Measurements from ENCODE around the gene CHRNA7.

CHRNA7 gene

DNA sequence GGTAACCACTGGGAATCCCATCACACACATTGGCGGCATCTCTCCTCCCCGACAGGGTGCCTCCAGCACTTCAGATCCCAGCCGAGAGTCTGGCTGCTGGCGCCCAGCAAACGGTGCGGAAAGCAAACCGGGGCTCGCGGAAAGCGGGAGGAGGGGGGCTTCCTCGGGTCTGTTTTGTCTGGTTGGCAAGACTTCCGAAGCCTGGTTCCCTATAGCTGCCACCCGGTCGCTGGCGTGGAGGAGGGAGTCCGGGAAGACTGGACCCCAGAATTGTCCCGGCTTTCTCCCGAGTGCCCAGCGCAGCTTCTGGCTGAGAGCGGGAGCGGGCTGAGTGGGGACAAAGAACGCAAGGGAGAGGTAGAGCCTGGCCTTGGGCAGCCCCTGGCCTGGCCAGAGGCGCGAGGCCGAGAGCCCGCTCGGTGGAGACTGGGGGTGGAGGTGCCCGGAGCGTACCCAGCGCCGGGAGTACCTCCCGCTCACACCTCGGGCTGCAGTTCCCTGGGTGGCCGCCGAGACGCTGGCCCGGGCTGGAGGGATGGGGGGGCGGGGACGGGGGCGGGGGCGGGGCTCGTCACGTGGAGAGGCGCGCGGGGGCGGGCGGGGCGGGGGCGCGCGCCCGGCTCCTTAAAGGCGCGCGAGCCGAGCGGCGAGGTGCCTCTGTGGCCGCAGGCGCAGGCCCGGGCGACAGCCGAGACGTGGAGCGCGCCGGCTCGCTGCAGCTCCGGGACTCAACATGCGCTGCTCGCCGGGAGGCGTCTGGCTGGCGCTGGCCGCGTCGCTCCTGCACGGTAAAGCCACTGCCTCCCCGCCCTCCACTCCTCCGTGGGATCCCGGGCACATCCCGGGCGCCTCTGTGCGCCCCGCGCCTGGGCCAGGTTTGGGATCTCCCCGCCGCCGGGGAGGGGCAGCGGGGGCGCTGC lies at the start of gene CHRNA7:
Gene CHRNA7 (plus strand): TSS at position 654 of the 920 bp plus-strand sequence. CDS start 80 bp downstream, at position 734.
- DNase-seq (ENCODE audit: low read depth): no peak

DNA sequence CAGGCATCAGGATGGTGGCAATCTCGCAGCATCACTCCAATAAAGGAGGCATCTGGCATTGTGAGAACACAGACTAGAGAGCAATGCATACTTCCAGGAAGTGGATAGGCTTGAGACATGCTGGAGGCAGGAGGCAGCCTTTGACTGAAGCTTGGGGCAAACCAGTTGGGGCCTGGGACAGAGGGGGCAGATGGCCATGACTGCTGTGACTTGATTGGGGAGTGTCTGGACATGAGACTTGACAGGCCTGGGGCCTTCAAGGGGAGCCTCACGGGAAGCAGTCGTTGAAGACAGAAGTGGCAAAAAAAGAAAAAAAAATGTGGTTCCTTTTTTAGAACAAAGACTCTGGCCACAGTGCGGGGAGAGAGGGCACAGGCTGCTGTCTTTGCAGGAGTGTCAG lies 44.7 kb upstream of the CHRNA7 start:
- DNase-seq (ENCODE audit: low read depth): no peak

DNA sequence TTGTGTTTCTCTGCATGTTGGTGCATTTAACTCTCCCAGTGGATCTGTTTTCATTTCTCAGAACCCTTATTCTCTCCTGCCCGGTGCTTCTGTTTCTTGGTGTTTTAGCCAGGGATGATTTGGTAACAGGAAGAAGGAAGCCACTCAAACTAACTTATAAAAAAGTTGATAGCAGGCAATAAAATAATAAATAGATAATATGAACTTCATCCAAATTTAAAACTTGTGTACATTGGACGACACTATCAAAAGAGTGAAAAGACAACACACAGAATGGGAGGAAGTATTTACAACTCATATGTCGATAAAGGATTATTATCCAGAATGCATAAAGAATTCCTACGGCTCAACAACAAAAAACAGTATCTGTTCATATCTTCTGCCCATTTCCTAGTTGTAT lies 37.3 kb upstream of the CHRNA7 start:
- no peak for DNase-seq (ENCODE audit: low read depth)

DNA sequence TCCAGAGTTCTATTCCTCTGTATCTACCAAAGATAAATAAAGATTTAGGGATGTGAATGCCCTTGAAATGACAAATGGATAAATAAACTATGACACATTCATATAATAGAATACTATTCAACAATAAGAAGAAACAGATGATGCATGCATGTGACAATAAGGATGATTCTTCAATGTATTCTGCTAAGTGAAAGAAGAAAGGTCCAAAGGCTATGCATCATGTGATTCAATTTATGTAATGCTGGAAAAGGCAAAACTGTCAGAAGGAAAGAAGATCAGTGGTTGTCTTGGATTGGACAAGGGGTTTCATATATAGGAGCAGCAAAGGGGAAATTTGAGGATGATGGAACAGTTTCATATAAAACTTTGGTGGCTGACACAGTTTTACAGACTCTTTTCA lies 32.6 kb upstream of the CHRNA7 start:
- no peak for DNase-seq (ENCODE audit: low read depth)

DNA sequence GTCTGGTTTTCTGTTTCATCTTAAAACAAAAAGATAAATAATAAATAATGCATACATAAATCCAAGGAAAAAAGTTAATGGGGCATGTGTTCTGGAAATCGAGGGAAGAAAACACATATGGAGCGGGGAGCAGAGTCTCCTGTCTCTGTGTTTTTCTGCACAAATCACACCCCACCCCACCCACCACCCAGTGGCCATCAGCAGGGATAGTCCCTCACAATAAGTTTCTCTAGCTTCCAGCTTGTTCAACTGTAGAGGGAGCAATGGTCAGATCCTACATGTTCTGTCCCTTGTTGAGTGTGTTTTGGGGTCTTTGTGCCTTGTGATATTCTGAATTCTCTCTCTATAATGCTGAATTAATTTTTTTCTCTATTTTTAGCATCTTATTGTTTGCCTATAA lies 26.8 kb upstream of the CHRNA7 start:
- DNase-seq (ENCODE audit: low read depth): no peak

DNA sequence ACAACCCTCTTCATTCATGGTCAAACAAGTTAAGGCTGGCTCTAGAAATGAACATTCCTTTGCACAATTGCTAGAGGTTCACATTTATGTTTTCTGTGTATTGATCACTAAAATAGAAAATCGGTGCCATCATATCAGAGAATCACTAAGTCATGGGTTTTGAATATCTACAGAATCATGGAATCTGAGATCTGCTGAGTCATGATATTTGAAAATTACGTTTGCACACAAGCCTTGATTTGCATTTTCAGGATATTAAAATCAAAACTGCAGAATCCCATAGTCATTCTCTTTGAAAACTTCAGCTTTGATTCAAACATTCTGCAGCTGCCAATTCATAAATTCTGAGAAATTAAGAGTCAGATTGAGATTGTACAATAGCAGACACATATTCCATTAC lies 26.1 kb upstream of the CHRNA7 start:
- DNase-seq (ENCODE audit: low read depth): no peak

DNA sequence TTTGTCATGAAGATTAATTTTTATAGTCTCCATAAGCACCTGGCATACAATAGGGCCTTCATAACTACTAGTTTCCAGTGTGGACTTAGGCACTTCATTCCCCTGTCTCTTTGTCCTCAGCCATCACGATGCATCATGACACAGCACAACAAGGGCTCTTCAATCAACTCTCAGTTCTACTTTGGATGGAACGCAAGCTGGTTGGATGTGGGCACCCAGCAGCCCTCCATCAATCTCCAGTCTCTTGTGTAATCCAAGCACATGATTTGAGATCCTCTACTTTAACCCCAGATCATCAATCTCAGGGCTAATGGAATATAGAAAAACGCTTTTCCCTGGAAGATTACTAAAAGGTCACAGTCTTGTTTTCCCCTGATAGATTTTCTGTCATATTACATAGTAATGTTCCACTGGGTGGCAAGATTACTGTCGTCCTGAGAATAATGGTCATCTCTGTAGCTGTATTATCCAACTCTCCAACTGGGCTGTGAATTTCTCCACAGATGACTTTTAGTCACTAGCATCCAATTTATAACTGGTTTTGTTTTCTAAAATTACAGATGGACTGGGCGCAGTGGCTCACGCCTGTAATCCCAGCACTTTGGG lies 22.9 kb upstream of the CHRNA7 start:
- DNase-seq (ENCODE audit: low read depth): no peak

DNA sequence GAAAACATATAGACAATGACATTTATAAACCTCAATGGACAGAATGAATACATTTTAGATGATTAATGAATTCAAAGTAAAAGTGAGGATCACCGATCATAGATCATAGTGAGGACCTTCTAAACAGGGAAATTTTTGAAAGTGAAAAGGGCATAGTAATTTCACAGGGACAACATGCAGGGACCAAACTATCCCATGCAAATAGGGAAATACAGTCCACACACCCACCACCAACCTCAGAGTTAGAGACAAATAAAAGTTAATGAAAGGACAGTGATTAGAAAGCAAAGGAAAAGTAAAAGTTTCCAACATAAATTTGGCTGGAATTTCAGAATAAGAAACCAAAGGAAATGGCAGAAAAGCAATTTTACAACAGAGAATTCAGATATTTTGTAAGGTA lies 15.4 kb upstream of the CHRNA7 start:
- DNase-seq (ENCODE audit: low read depth): no peak

DNA sequence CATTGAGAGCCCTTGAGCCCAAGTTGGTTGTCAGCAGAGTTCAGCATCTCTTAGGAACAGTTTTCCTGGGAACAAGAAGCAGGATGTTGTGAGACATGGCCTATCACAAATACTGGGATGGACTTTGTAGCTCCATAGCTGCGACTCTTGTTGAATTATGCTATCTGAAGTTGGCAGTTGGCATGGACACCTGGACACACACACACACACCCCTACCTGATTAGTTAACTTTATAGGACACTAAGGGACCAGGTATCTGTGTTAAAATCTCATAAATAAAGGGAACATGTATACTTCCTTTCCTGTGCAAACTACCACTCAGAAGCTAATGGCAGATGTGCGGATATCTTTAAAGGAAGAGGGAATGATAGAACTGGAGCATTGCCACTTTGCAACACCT lies 10.2 kb upstream of the CHRNA7 start:
- no peak for DNase-seq (ENCODE audit: low read depth)

DNA sequence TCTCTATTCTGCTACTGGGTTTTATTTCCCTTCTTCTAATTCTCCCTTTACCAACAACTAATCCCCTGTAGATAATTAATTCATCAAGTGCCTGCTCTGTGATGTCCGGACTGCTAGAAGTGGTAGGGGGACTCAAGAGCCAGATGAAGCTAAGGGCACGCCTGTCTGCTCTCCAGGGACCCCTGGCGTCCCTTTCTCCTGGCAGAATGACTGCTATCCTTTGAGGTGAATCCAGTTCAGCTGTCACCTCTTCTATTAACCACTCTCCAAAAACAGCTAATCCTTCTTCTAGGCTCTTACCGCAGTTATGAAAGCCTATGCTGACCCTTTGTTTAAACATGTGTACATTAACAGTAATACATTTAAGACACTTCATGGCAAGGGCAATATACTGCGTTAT lies 1.4 kb upstream of the CHRNA7 start:
- DNase-seq (ENCODE audit: low read depth): no peak

DNA sequence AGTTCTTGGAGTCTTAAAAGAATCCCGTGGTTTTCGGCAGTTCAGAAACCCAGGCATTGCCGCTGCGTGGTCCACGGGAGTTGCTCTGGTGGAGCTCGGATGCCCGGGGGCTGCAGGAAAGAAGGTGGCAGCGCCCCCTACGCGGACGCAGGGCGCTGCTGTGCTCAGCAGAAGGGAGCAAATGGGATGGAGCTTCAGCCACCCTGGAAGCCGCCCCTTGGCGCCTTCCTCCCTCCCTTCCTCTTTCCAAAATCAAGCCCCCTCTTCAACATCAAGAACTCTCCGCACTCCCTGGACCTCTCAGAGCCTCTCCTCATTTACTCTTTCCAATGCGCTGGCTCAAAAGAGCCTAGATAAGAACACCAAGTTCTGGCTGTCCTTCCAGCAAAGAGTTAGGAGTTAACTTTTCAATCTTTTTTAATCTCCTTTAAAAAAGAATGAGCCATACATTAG lies 880 bp upstream of the CHRNA7 start:
- DNase-seq (ENCODE audit: low read depth): no peak

DNA sequence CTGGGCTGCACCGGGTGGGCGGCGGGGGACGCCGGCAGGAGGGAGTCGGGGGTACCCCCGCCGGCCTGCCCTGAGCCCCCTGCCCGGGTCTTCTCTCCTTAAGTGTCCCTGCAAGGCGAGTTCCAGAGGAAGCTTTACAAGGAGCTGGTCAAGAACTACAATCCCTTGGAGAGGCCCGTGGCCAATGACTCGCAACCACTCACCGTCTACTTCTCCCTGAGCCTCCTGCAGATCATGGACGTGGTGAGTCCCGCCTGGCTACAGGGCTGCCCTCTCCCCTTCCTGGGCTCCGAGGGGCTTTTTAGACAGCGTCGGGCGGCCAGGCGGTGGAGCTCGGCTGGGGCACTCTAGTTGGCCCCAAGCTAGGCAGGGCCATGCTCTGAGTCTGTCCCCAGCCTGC lies 480 bp downstream of the CHRNA7 start:
- DNase-seq (ENCODE audit: low read depth): no peak

DNA sequence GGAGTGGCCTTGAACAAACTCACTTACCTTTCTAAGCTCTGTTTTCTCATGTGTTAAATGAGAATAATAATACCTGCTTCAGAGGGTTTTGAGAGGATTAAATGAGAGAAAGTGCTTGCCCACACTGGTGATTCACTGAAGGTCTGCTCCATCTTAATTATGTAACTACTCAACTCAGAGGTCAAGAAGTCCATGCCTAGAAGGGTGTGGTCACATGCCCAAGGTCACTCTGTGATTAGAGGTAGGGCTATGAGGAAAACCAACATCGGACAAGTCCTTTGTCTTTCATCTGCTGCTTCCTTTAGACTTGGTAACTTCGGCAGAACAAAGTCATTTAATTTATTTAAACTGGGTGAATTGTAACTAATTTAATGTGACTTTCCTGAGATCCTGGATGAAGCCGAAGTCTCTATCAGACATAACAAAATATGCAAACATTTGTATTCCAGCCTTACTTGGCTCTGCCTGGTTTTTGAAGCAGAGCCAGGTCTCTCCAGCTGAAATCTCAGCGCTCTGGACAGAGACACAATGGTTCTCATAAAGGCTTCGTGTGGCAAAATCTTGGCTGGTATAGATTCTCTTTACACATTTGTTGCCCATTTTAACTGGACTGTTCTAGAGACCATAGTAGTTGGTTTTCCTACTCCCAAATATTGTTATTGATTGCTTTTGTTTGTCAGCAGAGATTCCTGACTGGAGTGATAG lies 3.0 kb downstream of the CHRNA7 start:
- DNase-seq (ENCODE audit: low read depth): no peak

DNA sequence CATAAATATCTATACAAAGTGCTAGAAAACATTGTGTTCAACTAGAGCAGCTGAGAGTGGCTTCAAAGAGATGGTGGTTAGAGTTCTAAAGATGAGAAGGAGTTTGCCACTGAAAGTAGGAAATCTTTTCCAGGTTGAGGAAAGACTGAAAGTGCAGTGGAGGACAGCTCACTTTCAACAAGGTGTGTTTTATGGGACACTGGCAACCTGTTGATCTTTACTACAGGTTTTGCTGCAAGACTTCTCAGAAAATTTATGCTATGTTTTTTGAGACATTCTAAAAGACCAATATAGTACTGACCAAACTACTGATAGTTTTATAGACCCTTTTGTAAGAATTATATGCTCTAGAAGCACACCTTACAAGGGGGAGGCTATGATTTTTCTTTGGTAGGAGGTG lies 3.8 kb downstream of the CHRNA7 start:
- DNase-seq (ENCODE audit: low read depth): no peak

DNA sequence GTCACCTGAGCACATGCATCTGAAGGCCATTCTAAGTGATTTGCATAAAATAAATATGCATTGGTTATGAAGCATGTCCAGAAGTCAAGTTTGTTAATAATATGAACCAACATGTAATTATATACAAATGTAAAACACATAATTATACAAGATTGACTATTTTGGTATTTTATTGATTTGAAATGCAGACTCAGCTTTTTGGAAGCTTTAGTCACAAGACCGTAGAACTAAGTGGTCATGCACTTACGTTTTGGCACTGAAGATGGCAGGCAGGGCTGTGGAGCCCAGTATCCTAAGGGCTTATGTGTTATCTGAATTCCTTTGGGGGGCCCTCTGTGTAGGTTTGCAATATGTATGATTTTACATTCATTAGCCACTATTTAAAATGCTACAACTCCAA lies 5.0 kb downstream of the CHRNA7 start:
- no peak for DNase-seq (ENCODE audit: low read depth)

DNA sequence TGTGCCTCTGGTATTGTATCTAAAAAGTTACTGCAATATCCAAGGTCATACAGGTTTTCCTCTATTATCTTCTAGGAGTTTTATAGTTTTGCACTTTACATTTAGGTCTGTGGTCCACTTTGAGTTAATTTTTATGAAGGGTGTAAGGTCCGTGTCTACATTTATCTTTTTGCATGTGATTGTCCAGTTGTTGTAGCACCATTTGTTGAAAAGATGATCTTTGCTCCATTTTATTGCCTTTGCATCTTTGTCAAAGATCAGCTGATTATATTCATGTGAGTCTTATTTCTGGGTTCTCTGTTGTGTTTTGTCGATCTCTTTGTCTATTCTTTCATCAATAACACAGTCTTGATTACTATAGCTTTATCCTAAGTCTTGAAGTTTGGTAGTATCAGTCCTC lies 6.7 kb downstream of the CHRNA7 start:
- DNase-seq (ENCODE audit: low read depth): no peak

DNA sequence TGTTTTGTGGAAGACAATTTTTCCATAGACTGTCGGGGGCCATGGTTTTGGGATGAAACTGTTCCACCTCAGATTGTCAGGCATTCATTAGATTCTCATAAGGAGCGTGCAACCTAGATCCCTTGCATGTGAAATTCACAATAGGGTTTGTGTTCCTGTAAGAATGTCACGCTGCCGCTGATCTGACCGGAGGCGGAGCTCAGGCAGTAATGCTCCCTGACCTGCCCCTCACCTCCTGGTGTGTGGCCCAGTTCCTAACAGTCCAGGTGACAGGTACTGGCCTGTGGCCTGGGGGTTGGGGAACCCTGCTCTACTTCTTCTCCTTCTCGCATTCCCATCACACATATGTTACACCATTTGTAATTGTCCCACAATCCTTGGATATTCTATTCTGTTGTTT lies 11.0 kb downstream of the CHRNA7 start:
- no peak for DNase-seq (ENCODE audit: low read depth)

DNA sequence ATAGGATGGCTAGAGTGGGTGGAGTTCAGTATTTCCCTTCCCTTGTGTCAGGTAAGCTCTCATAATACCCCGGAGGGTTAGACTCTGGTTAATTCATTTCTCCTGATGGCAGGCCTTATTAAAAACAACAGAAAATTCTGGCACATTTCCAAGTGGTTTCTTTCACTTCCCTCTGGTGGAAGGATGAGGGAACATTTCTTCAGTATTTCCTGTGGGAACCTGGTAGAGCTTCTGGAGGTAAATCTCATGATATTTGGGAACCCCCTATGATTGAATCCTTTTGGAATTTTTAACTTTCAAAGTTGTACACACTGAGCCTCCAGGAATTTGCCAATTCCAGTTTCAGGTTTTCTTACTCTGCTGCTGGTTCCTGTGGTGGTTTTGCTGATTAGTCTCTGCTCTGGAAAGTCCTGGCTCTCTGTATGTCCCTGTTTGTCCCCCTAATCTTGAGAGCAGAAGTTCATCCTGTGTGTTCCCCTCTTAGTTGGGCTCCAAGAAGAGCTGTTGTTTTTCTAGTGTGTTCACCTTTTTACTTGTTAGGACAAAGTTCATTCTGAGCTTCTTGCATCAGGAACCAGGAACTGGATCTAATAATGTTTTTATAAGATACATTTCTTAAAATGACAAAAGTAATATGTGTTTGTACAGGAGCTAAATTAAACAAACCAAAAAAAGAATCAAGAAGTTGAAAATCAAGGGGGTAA lies 12.1 kb downstream of the CHRNA7 start:
- peak; percentile 51 for DNase-seq (ENCODE audit: low read depth)

DNA sequence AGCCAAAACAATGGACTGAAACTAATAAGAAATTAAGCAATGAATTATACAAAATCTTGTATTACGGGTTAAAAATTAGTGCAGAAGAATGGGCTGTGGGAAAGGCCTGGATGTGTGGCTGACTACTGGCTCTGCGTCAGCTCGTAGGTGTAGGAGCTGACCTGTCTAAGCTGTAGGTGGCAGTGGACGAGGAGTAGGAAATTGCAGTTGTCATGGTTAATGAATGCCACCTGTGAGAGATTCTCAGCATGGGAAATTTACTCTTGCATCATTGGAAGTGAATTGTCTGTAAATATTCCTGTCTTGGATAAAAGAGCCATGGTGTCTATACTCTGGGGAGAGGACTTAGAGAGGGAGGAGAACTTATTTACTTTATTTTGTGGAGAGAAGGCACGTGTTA lies 23.4 kb downstream of the CHRNA7 start:
- DNase-seq (ENCODE audit: low read depth): no peak

DNA sequence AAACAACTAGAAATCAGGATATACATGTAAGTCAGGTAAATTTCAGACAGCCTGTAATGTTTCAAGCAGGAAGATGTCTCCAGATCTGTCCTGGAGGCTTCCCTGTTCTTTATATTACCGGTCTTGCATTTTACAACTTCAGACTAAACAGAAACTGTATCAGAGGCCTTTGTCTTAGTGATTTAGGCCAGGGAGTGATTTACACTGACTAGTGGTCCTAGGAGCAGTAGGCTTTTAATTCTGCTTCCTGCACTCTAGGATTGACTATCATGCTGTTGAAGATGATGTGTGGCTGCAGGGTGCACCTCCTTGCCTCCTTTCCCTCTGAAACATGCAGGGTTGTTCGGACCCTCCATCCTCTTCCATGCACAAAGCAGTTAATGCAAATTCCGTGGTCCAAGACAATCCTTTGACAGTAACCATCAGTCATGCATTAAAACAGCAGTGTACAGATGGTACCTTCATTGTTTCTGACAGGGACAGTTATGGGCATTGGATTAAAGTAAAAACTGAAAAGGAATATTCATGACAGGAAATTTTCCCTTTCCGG lies 27.6 kb downstream of the CHRNA7 start:
- no peak for DNase-seq (ENCODE audit: low read depth)

DNA sequence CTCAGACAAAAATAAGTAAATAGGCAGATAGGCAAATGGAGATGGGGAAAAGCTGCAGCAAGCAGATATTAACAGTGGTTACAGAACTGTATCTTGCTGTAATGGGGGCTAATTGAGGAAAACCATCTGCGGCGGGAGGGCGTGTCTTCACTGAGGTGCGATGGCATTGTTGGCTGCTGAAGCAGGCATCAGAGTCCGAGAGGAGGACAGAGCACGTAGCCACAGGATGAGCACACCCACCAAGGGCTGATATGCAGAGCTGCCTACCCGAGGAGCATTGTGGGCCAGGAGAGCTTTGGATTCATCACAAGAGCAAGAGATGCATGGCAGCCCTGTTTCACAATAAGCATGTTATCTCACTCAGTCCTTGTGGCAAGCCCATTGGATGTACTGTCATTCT lies 30.4 kb downstream of the CHRNA7 start:
- no peak for DNase-seq (ENCODE audit: low read depth)

DNA sequence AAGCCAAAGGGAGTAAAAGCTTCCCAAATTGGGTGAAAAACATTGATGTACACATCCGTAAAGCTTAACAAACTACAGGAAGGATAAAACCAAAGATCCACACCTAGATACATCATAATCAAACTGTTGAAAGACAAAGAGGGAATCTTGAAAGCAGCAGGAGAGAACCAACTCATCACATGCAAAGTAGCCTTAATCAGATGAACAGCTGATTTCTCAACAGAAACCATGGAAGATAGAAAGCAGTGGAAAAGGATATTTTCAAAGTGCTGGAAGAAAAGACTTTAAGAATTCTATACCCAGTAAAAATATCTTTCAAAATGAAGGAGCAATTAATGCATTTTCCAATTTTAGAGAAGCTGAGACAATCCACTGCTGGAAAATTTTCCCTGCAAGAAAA lies 36.8 kb downstream of the CHRNA7 start:
- no peak for DNase-seq (ENCODE audit: low read depth)
